ENCODE data around the gene MTERF2.

Gene MTERF2

GRCh38 chr12:106950591-106950990 is 36.4 kb downstream of the MTERF2 start:
- no peak for DNase-seq

GRCh38 chr12:106947461-106947860 is 39.5 kb downstream of the MTERF2 start:
- no peak for DNase-seq

- DNase-seq, result no peak
These were observed 41.6 kb downstream of the MTERF2 start for GRCh38 chr12:106945261-106945851.

GRCh38 chr12:106942775-106943174 is 44.2 kb downstream of the MTERF2 start:
- DNase-seq, result no peak

GRCh38 chr12:106941481-106942156 is 45.3 kb downstream of the MTERF2 start:
- no peak for DNase-seq

DNA sequence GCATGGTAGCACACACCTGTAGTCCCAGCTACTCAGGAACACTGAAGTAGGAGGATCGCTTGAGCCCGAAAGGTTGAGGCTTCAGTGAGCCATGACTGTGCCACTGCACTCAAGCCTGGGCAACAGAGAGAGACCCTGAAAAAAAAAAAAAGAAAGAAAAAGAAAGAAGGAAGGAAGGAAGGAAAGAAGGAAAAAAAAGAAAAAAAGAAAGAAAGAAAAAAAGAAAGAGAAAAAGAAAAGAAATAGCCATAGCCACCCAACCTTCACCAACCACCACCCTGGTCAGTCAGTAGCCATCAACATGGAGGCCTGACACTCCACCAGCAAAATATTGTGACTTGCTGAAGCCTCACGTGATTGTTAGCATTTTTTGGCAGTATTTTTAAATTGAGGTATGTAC is 52.7 kb downstream of the MTERF2 start:
- no peak for DNase-seq

Data from AML-193 (cell line).